ENCODE measurements around the gene GLCE.
"Not testable (repeated sequence)": the region's sequence is repeated elsewhere in the genome, so short reads cannot be mapped to it uniquely, and the experiment has no call there.

GLCE gene

DNA sequence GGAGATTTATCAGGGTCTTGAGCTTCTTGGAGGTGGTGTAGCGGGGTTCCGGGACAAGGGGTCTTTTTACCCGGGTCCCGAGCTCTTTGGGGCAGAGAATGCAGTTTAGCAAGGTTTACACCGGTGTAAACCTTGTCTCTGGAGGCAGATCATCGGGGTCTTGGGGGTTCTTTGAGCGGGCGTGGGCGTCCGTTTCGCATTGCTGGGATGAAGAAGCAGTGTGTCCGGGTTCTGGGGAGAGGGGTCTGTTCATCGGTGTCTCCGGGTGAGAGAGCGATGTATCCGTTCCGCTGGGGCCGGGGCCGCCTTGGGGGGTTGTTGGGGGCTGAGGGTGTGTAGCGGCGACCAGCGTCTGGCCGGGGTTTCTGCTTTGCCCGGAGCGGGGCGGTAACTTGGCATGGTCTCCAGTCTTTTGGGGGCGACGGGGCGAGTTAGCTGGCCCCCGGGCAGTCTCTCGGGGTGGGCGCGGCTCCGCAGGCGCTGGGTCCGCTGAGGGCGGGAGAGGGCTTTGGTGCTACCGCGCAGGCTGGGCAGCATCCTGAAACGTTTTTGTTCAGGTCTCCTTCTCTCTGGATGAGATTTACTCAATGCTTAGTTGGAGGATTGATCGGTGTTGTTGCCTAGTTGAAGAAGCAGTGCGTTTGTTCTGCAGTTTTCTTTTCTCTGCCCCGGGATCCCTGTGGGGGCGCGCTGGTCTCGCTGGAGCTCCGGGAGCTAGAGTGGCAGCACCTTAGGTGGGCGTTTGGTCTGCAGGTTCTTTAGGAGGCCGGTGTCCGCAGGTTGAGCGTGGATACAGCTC, 843 bp downstream of the GLCE start:
- peak; percentile 16 for DNase-seq (ENCODE audit: low read depth)

DNA sequence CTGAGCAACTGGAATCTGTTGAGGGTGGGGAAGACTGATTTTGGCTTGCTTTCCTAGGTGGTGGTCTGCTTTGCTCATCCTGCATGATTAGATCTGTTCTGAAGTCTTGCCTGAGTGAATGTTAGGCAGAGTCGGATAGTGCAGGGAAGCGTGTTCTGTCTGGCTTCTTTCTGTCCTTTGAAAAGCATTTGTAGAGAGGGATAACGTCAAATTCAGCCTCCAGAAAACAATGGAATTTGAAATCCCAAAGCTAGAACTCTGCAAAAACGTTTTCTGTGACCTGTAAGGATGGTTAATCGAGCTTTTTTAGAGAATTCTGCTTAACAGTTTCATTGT, 1.4 kb downstream of the GLCE start:
- DNase-seq (ENCODE audit: low read depth) = no peak

DNA sequence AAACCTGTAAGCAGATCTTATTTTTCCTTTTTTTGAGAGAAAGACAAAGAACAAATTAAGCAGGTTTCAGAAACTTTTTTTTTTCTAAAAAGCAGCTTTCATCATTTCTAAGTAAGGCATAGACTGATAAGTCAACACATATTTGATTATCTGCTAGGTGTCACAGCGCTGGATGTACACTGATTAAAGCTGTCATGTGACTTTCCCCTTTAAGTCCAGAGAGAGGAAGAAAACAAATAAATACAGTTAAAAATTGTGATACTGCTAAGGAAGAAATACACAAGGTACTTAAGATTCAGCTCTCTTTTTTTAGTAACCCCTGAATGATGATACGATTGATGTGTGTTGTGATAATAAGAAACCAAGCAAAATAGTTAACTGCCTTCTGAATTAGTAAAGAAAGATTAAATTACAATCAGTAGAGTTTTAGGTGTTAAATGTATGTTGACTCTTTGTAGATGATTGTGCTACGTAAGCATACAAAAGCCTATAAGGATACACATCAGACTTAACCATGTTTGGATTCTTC, 2.8 kb downstream of the GLCE start:
- no peak for DNase-seq (ENCODE audit: low read depth)

DNA sequence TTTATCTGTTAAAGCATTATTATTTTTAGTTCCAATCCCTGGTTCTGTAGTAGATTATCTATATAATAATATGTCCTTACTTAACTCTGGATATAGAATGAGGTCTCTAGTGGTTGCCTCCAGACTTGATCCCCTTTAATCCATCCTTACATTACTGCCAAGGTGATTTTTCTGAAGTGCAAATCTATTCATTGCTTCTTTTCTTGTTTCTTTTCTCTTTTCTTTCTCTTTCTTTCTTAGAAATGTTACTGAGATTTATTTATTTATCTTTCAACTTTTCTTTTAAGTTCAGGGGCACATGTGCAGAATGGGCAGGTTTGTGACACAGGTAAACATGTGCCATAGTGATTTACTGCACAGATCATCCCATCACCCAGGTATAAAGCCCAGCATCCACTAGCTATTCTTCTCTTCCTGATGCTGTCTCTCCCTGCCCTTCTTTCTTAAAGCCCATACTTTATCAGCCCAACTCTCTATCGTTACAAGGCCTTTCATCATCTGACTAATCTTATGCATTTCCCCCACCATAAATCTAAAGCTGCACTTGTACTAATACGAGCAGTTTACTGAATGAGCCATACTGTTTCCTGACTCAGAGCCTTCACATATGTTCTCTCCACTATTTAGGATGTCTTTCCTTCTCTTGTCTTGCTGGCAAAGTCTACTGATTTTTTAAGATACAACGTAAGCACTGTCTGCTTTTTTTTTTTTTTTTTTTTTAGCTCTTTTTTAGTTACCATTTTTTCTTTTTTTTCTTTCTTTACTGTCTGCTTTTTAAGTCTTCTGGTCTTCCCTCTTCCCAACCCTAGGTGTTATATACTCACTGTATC, 4.6 kb downstream of the GLCE start:
- DNase-seq (ENCODE audit: low read depth) = no peak

DNA sequence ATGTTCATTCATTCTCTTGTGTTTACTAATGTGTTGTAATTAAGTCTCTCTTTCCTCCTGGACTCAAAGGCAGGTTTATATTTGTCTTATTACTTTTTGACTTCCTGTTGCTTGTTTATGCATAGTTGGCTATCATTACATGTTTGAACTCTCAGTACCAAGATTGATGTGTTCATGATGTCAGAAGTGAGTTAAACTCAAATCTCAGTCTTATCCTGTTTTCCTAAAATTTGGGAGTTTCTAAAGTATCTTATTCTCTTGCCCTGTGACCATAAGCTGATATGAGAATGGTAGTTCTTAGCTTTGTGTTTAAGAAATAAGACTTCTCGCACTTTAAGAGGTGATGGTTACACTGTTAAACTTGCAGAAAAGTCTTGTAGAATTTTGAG, 5.2 kb downstream of the GLCE start:
- DNase-seq (ENCODE audit: low read depth) = no peak

DNA sequence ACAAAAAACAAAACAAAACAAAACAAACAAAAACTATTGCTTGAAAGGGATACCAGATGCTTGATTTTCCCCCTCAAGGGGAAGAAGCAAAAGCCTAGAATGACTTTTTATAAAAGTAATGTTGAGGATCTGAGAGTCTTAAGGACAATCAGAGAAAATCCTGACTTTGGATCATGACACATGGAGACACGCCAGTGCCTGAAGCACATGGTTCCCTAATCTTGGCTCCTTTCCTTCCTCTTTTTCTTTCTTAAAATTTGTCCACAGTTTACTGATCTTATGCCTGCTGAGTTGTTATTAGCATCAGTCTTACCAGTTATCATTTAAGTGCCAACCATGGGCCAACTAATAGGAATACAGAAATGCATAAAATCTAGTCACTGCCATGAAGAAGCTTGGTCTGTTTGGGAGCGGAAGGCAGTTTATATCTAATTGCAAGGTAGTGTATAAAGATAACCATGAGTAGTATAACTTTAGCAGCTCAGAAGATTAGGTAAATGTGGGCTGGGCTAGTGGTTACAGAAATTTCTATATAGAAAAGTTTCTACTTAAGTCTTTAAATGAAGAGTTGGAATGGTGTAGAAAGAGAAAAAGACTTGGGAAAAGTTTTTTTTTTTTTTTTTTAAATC, 6.9 kb downstream of the GLCE start:
- DNase-seq (ENCODE audit: low read depth) = no peak

DNA sequence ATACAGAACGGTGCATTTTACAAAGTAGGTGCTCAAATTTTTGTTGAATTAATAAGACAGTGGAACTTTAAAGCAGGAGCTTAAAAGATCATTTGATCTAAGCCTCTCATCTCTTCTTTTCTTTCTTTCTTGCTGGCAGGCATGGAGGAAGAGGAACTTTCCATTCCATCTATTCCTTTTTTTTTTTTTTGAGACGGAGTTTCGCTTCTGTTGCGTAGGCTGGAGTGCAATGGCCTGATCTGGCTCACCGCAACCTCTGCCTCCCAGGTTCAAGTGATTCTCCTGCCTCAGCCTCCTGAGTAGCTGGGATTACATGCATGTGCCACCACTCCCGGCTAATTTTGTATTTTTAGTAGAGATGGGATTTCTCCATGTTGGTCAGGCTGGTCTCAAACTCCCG, 7.9 kb downstream of the GLCE start:
- DNase-seq (ENCODE audit: low read depth) = not testable (repeated sequence)

DNA sequence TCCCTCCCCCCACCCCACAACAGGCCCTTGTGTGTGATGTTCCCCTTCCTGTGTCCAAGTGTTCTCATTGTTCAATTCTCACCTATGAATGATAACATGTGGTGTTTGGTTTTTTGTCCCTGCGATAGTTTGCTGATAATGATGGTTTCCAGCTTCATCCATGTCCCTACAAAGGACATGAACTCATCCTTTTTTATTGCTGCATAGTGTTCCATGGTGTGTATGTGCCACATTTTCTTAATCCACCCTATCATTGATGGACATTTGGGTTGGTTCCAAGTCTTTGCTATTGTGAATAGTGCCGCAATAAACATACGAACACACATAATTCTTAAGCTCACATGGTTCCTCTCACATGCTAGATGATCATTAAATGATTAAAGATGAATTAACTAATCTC, 9.1 kb downstream of the GLCE start:
- not testable (repeated sequence) for DNase-seq (ENCODE audit: low read depth)

DNA sequence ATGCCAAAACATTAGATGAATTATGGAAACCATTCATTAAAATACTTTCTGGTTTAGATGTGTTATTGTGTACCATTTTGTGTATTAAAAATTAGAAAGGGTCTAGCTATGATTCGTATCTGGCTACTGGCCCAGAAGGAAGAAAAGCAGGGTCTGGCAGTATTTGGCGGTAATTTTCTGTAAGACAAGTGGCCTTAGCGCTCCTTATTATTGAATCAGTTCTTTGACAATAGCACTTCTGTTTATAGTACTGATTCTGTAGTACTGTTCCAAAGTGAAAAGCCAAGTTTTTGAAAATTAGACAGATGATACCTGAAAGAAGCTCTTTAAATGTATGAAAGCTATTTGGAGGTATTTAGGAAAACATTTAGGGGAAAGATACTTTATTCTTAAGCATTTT, 10.2 kb downstream of the GLCE start:
- no peak for DNase-seq (ENCODE audit: low read depth)

DNA sequence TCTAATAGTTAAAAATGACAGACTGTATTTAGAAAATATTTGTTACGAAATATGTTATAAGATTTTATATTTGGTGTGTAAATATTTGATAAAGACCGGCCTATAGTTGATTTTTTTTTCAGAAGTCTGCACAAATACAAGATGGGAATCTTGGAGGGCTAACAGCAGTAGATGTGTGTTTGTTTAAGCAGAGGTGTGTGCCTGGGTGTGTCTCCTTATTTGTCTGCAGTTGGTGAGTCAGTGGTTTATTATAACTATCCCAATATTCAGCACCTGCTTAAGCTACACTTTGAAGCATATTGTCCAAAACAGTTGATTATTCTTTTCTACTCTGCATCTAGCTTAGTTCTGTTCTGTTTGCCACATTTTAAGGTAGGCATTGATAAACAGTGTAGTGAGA, 12.4 kb downstream of the GLCE start:
- DNase-seq (ENCODE audit: low read depth) = no peak

DNA sequence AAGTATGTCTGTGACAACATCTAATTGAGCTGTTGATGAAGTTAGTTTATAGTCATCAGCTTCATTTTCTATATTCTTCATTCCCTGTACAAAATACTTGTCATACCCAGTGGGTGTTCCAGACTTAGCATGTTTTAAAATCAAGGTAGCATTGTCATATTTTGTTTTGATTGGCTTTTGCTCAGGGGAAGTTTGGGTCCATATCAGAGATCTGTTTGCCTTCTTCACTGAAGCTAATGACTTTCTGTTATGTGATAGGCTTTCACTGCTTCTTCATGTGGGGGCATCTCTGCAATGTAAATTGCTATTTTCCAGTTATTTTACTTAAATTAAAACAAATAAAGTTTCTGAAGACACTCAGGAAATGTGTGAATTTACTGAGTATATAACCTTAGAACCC, 15.1 kb downstream of the GLCE start:
- DNase-seq (ENCODE audit: low read depth) = no peak

DNA sequence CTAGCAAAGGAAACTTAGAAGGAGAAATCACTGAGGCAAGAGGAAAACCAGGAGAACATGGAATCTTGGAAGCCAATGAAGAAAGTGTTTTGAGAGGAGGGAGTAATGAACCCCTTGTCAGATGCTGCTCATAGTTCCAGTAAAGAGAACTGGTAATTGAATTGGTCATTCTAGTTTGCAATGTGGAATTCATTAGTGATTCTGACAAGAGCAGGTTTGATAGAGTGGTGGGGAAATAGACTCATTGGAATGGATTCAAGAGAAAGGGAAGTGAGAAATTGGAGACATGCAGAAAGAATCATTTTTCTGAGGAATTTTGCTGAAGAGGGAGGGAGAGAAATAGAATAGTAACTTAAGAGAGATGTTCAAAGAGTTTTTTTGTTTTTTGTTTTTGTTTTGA, 21.0 kb downstream of the GLCE start:
- DNase-seq (ENCODE audit: low read depth) = no peak

DNA sequence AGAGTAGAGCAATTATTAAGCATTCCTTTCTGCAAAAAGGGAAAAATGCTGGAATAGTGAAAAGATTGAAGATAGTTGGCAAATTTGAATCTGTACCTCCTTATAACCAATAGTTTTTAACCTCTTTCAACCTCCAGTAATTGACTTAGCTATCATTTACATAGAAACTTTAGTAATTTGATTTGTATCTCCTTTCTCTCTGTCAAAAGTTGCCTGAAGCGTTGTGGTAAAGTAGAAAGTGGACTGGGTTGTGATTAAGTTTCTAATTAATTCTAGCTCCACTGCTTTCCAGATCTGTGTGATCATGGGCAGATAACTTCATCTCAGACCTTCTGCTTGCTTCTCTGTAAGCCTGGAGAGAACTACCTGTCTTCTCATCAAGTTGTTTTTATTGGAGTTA, 24.8 kb downstream of the GLCE start:
- no peak for DNase-seq (ENCODE audit: low read depth)

DNA sequence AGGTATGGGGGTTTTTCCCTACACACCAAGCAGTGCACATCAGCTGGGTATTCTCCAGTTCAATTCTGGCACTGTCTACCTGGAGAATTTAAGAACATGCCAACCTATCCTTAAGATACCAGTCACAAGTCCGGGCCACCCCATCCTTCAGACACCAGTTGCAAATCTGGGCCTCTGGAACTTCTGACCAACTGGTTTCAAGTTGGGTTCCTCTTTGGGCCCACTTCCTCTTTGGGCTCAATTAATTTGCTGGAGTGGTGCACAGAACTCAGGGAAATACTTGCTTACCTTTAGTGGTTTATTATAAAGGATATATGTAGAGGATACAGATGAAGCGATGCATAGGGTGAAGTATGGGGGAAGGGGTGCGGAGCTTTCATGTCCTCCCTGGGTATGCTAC, 25.3 kb downstream of the GLCE start:
- DNase-seq (ENCODE audit: low read depth) = no peak

DNA sequence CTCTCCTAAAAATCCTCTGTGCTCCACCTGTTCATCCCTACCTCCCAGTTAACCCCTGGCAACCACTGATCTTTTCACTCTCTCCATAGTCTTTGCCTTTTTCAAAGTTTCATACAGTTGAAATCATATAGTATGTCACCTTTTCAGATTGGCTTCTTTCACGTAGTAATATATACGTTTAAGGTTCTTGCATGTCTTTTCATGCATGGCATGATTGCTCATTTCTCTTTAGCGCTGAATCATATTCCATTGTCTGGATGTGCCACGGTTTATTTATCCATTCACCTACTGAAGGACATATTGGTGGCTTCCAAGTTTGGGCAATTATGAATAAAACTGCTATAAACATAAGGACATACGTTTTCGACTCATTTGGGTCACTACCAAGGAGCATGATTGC, 28.7 kb downstream of the GLCE start:
- DNase-seq (ENCODE audit: low read depth) = no peak

DNA sequence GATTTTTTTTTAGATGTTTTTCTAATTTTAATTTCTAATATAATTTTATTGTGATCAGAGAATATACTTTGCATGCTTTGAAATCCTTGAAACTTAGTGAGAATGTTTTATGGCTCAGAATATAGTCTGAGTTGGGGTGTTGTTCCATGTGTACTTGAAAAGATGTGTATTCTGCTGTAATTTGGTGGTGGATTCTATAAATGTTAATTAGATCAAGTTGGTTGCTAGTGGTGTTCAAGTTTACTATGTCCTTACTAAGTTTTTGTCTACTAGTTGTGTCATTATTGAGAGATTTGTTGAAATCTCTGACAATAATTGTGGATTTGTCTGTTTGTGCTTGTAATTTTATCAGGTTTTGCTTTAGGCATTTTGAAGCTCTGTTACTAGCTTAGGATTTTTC, 29.7 kb downstream of the GLCE start:
- no peak for DNase-seq (ENCODE audit: low read depth)

DNA sequence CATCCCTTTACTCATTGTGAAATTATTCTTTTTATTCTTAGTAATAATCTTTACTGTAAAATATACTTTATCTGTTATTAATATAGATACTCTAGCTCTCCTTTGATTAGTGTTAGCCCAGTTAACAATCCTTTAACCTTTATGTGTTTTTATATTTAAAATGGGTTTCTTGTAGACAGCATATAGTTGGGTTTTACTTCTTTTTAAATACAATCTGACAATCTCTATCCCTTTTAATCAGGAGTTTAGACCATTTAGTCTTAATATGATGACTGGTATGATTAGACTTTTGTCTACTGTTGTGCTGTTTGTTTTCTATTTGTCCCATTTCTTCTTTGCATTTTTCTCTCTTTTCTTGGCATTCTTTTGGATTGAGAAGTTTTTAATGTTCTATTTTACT, 30.1 kb downstream of the GLCE start:
- DNase-seq (ENCODE audit: low read depth) = no peak

DNA sequence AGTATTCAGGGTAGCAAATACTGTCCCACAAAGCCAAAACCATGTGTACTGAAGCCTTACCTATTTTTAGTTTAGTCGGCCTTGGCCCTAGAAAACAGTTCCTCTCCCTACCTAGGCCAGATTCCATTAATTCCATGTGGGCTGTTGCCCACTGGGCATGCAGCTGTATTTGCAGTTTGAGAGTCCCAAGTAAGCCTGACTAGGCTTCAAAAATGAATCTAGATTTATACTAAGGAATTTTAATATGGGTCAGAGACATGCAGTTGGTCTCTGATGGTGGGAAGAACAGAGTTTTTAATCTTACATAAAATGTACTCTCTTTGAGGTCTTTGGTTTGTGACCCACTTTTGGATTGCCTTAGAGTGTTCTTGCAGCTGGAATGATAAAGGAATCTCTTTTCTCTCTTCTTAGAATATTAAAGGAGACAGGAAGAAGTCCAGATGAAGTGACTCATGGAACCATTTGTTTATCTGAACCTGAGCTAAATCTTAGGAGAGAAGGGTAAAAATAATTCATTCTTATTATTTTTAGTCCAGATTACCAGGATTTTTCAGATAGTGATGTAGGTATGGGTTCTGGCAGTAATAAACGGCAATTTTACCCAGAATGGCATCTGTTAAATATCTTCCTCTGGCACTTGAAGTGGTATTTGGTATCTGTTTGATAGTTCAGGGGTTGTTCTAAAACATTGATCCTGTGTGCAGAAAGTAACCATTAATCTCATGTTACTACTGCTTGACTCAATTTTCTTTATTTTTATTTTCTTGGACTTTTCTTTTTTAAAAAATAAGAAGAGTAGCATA, 33.8 kb downstream of the GLCE start:
- no peak for DNase-seq (ENCODE audit: low read depth)

DNA sequence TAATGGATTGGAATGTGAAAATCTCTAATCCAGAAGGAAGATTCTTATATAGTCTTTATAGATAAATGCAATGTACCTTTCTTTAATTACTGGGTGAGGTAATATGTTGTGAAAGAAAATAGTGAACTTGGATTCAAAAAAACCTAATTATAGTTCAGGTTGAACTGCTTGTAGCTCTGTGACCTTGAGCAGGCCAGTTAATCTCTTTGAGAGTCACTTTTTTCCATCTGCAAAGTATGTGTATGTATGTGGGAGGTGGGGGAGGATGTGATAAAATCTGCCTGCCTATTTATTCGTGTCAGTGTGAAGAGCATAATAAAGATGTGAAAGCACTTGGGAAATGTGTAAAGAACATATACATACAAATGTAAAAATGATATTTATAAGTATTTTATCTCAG, 34.4 kb downstream of the GLCE start:
- DNase-seq (ENCODE audit: low read depth) = no peak

DNA sequence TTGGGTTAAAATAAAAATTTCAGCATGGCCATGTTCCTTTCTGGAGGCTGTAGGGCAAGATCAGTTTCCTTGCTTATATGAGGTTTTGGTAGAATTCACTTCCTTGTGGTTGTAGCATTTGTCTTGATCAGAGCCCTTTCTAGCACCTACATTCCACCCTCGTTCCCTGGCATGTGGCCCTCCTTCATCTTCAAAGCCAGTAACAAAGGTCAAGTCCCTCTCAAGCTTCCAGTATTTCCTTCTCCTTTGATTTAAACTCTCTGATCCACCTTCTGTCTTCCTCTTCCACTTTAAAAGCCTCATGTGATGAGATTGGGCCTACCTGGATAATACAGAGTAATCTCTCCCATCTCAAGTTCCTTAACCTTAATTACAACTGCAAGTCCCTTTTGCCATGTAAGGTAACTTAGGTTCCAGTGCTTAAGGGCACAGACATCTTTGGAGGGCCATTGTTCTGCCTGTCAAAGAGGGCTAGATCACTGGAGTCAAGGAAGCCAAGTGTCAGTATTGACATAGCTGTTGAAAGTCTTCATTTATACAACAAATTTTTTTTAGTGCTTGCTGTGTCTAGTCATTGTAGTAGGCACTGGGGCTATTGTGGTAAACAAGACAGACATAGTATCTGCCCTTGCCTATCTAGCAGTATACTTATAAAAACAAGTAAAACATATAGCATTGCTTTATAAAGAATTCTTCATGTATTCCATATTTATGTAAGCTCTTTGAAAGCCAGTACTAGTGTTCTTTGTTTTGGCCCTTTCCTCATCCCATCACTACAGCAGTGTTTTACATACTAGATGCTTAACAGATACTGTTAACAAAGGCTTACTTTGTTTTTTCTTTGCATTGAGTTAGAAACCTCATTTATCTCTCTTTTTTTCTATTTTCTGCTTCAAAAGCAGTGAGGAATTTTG, 40.7 kb downstream of the GLCE start:
- no peak for DNase-seq (ENCODE audit: low read depth)

DNA sequence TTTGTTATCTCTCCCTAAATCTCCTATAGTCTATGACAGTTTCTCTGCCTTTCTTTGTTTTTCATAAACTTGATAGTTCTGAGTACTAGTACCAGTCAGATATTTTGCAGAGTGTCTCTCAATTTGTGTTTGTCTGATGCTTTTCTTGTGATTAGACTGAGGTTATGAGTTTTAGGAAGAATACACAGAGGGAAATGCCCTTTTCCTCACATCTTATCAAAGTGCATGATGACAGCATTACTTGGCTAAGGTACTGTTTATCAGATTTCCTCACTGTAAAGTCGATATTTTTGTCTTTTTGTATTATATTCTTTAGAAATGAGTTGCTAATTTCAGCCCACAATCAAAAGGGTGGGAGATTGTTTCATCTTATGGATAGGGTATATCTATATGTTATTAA, 45.6 kb downstream of the GLCE start:
- no peak for DNase-seq (ENCODE audit: low read depth)
